Measurements from ENCODE around the gene GRID2. TPM values are rescaled to one million over a fixed set of nuclear protein-coding genes. Genes with fewer than 3 reads are reported as not detected.

GRID2 gene
- total and polyA plus RNA-seq, 10 of the 15 experiments (the other 5 are each of a cell fraction or from before 2014, with no cell fraction given) = not detected

DNA sequence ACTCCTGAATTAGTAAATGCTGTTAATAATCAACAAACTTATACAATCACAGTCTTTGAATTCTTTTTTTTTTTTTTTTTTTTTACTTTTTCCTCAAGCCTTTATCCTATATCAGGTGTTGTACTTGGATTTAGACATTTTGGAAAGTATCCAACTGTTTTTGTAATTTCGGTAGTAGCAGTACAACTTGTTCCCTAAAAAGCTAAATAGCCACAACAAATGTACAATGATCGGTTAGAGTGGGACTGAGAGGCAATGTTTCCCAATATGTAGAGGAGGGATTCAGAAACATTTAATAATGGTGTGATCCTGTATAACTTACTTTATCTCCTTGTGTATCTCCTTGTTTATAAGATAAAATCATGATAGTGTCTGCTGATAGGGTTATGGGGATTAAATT lies 343.1 kb downstream of the GRID2 start:
- no peaks in the 10 kb centered on the region for H4K20me1 ChIP-seq (ENCODE audit: control insufficient read depth, insufficient read depth)
- H3K4me2 ChIP-seq (ENCODE audit: control insufficient read depth, insufficient read depth) = no peak overlapping the region
- no peaks in the 10 kb centered on the region for H3K4me1 ChIP-seq (ENCODE audit: control insufficient read depth, insufficient read depth, low read length)
- ChIA-PET CTCF (interaction anchor here (0.6 kb wide), 2 partner anchors 511 to 845 kb away, joined by 3 to 4 read pairs; no protein-coding TSS in a partner anchor), RAD21 (ENCODE audit: unreplicated experiment) (no interaction called here), POLR2A (no interaction called here), SMC1A (ENCODE audit: uncharacterized antibody, unreplicated experiment) (interaction anchor here (0.8 kb wide), 1 partner anchor 248 kb away, joined by 3 read pairs; no protein-coding TSS in a partner anchor)
- no peak overlapping the region for H3K4me3 ChIP-seq
- no peak overlapping the region for H3K27ac ChIP-seq (ENCODE audit: control insufficient read depth, insufficient read depth)
- in situ Hi-C loops (cut with MboI) (no loop called here), intact Hi-C loops (cut with micrococcal nuclease; ENCODE audit: unreplicated experiment) (no loop called here)
- DNase-seq (ENCODE audit: low read depth, low spot score) (no peak), ATAC-seq (no peak), FAIRE-seq (peak; percentile 7)
- H3K27me3 ChIP-seq (replicated peaks in 1 of 2; ENCODE audit: control insufficient read depth in 2 of 2, insufficient read depth in 2 of 2, low read length in 1 of 2) = no peaks in the 10 kb centered on the region
- WGBS (ENCODE audit: insufficient coverage, insufficient replicate concordance, low lambda C conversion rate, missing lambda C conversion rate) = 52% methylated on average over 2 of the region's 2 CpGs
- H3K79me2 ChIP-seq (ENCODE audit: control insufficient read depth, insufficient read depth, low read length) = no peaks in the 10 kb centered on the region
- H2AFZ ChIP-seq (ENCODE audit: control insufficient read depth, low read depth, low read length) = no peak overlapping the region
- H3K36me3 ChIP-seq (ENCODE audit: control insufficient read depth in 2 of 2, insufficient read depth in 2 of 2, low read length in 1 of 2) = no peaks in the 10 kb centered on the region
- BruUV-seq (replicated peaks) = no TSS peak
- TF ChIP-seq YBX1 (IDR thresholded peaks at IDR 0.05) (no peak), TCF3 (IDR thresholded peaks at IDR 0.05; ENCODE audit: borderline replicate concordance, insufficient read depth, low read depth, low read length) (no peak), RAD51 (IDR thresholded peaks at IDR 0.05) (no peak), POLR2AphosphoS2 (IDR thresholded peaks at IDR 0.05; ENCODE audit: low read depth, low read length) (no peak), JUND (IDR thresholded peaks at IDR 0.05; ENCODE audit: low read depth, low read length) (no peak), RCOR1 (conservative IDR thresholded peaks at IDR 0.05; ENCODE audit: low read depth, low read length) (no peak), FOXK2 (IDR thresholded peaks at IDR 0.05) (no peak), RB1 (IDR thresholded peaks at IDR 0.05; ENCODE audit: borderline replicate concordance) (no peak)
- TF ChIP-seq, protein P1, sequence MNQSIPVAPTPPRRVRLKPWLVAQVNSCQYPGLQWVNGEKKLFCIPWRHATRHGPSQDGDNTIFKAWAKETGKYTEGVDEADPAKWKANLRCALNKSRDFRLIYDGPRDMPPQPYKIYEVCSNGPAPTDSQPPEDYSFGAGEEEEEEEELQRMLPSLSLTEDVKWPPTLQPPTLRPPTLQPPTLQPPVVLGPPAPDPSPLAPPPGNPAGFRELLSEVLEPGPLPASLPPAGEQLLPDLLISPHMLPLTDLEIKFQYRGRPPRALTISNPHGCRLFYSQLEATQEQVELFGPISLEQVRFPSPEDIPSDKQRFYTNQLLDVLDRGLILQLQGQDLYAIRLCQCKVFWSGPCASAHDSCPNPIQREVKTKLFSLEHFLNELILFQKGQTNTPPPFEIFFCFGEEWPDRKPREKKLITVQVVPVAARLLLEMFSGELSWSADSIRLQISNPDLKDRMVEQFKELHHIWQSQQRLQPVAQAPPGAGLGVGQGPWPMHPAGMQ (IDR thresholded peaks at IDR 0.05; ENCODE audit: borderline replicate concordance) = no peak
- TF ChIP-seq, protein P2, sequence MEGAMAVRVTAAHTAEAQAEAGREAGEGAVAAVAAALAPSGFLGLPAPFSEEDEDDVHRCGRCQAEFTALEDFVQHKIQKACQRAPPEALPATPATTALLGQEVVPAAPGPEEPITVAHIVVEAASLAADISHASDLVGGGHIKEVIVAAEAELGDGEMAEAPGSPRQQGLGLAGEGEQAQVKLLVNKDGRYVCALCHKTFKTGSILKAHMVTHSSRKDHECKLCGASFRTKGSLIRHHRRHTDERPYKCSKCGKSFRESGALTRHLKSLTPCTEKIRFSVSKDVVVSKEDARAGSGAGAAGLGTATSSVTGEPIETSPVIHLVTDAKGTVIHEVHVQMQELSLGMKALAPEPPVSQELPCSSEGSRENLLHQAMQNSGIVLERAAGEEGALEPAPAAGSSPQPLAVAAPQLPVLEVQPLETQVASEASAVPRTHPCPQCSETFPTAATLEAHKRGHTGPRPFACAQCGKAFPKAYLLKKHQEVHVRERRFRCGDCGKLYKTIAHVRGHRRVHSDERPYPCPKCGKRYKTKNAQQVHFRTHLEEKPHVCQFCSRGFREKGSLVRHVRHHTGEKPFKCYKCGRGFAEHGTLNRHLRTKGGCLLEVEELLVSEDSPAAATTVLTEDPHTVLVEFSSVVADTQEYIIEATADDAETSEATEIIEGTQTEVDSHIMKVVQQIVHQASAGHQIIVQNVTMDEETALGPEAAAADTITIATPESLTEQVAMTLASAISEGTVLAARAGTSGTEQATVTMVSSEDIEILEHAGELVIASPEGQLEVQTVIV (IDR thresholded peaks at IDR 0.05; ENCODE audit: borderline replicate concordance, partially characterized antibody) = no peak
- H3K9me3 ChIP-seq (replicated peaks; ENCODE audit: control insufficient read depth, insufficient read depth, low read length) = no peaks in the 10 kb centered on the region
- H3K9ac ChIP-seq (ENCODE audit: control insufficient read depth, insufficient read depth, low read length) = no peak overlapping the region

Data from GM12878 (cell line).